Fibroblast of lung (primary cell): ENCODE measurements around the gene PYGL.

Experiments used
- CTCF ChIP-seq, 2 donors: IDR thresholded peaks in 1 of 2; conservative IDR thresholded peaks in 1 of 2; 1 replicate in 1 of 2; 2 replicates in 1 of 2; pipeline ENCODE4 v1.5.1; 2011 to 2012; ENCODE audit warnings: low read length in 2 of 2, control low read depth in 1 of 2, inconsistent platforms in 1 of 2, low read depth in 1 of 2, mild to moderate bottlenecking in 1 of 2
- EZH2 ChIP-seq: IDR thresholded peaks from 2 replicates; pipeline ENCODE4 v1.5.1; 2012; ENCODE audit warnings: low read length, control low read depth, mild to moderate bottlenecking; ENCODE audit errors: missing control alignments

- no peak for TF ChIP-seq CTCF (conservative IDR thresholded peaks at IDR 0.05 in 1 of 2, IDR thresholded peaks at IDR 0.05 in 1 of 2; ENCODE audit: low read depth in 1 of 2, low read length in 2 of 2)
- no peak for TF ChIP-seq EZH2
Observed at GRCh38 chr14:50967103-50967502, 22.8 kb upstream of the PYGL start.
